NOMO-1 treated with dmso at 0.1 percent for 144 hours (cell line): ENCODE results near the gene NMS.

Source experiments
- DNase-seq: peaks from one replicate; lab custom pipeline; 2025; ENCODE audit not compliant: unreplicated experiment; lab: John Stamatoyannopoulos, UW

Gene NMS

DNA sequence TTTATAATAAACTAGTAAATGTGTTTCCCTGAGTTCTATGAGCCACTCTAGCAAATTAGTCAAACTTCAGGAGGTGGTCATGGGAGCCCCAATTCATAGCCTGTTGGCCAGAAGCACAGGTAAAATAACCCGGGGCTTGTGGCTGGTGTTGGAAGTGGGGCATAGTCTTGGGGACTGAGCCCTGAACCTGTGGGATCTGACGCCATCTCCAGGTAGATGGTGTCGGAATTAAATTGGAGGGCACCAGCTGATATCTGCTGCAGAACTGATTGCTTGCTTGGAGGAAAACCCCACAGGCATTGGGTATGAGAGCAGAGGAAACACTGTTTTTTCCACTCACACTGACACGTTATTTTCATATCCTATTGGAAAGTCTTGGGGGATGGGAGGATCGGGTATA is 14.1 kb downstream of the NMS start:
- DNase-seq, result no peak

DNA sequence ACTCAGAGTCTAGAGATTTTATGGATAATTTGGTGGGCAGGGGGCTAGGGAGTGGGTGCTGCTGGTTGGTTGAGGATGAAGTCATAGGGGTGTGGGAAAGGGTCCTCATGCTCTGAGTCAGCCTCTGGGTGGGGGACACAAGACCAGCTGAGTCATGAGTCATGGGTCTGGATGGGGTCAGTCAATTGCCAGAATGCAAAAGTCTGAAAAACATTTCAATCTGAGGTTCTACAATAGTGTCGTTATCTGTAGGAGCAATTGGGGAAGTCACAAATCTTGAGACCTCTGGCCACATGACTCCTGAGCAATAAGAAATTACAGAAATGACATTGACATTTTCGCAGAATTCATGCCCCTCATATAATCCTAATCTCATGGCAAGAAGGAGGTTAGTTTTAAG is 15.1 kb downstream of the NMS start:
- DNase-seq, result no peak

DNA sequence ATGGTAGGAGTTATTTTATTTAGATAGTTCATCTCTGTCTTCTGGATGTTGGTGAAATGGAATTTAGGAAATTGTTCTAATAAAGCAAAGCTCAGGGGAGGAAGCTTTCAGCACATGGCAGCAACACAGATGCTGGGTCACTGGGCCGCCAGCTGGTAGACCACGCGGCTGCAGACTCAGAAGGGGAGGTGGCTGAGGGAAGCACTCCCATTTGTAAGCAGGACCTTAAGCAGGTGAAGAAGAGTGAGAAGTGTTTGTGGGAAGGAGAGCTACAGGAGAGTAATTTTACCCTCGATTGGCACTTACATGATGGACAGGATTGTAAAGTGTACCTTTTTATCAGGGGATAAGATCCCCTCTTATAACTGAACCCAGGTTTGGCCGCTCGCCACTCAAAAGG is 24.4 kb downstream of the NMS start:
- DNase-seq, result no peak

DNA sequence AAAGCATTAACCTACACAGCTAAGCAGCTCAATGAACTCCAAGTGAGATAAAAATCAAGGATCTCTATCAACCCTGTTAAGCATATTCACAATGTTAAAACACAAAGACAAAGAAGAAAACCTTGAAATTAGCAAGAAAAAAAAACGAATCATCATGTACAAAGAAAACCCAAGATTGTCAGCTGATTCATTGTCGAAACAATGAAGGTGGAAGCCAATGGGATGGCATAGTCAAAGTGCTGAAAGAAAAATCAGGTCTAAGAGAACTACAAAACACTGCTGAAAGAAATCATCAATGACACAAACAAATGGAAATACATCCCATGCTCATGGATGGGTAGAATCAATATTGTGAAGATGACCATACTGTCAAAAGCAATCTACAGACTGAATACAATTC is 32.5 kb downstream of the NMS start:
- no peak for DNase-seq

DNA sequence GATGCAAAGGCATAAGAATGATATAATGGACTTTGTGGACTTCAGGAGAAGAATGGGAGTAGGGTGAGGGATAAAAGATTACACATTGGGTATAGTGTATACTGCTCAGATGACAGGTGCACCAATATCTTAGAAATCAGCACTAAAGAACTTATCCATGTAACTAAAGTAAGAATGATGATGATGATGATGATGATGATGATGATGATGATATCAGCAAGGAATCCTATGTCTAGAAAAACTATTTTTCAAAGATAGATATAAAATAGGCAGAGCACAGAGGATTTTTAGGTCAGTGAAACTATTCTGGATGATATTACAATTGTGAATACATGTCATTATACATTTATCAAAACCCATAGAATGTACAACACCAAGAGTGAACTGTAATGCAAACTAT is 34.3 kb downstream of the NMS start:
- DNase-seq, result no peak

DNA sequence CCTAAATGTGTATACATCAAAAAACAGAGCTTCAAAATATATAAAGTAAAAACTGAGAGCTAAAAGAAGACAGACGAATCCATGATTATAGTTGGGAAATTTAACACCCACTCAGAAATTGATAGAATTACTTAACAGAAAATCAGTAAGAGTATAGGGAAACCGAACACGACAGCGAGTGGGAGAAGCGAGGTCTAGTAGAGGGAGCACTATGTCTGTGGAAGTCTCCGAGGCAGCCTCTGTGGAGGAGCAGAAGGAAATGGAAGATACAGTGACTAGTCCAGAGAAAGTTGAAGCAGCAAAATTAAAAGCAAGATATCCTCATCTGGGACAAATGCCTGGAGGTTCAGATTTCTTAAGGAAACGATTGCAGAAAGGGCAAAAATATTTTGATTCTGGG is 38.8 kb downstream of the NMS start:
- DNase-seq, result no peak

DNA sequence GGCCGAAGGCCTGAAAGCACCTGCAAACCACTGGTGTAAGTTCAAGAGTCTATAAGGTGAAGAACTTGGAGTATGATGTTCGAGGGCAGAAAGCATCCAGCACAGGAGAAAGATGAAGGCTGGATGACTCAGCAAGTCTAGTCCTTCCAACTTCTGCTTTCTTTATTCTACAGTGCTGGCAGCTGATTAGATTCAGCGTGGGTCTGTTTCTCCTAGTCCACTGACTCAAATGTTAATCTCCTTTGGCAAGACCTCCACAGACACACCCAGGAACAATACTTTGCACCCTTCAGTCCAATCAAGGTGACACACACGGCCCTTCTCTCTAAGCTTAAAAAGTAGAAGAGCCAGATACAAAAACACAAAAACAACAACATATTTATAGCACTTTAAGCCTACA is 43.4 kb downstream of the NMS start:
- DNase-seq, result peak; percentile 15

DNA sequence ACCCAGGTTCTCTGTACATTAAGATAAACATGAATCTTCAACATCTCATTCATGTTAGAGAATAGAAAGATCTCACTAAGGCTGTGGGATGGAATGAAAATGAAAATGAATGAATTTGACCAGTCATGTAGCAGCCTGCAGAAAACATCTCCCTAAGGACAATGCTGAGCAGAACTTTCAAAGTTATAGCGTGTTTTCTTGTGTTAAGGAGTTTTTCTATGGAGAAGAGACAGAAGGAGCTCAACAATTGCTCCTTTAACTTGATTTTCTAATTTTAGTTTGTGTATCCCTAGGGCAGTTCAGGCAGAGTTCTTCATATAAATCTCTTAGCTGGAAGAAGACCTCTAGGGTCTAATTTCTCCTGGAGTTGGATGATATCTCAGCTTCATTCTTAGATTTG is 47.3 kb downstream of the NMS start:
- no peak for DNase-seq

DNA sequence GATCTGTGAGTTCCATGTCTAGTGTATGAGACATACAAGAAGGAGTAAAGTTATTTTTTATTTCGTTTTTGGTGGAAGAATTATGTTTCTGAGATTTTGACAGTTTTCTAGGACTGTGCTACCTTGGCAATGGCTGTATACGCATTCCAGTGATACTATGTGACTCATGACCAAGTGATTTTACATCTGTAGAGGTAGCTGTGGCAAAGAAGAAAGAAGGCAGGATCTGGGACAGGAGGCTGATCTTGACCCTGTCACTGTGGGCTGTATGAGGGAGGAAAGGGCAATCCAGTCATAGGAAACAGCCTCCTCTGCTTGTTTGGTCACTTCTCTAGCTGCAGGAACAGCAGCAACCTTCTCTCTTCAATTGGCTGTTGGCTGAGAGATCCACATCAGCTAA is 48.5 kb downstream of the NMS start:
- DNase-seq, result no peak

DNA sequence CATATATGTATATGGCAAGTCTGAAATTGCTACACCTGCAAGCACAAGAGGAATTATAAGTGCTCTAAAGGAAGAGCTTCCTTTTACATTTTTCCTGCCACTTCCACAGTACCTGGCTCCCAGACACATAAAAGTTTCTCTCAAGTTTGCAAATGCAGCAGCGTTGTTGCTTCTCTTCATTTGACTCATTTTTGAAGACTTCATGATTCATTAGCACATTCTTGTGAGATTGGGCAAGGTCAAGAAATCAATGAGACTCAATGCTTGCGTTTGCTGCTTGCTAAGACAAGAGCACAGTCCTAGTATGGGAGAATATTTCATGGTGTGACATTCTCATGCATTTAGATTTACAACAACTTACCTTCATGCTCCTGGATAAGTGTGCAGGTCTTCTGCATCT is 49.9 kb downstream of the NMS start:
- no peak for DNase-seq

DNA sequence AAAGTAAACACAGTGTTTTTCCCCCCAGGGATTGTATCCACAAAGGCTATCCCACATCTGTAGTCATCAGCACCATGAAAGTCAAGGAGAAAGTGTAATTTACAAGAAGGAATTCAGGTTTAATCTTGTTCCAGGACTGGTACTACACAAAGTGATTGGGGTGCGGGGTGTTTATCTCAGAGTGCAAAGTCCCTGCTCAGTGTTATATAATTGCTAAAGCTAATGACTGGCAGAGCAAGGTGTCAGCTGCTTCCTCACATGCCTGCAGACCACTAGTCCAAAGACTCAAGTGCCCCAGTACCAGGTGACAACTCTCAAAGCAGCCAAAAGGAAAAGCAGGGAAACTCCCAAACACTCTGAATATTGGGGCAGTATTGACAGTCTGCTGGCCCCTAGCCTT is 52.1 kb downstream of the NMS start:
- no peak for DNase-seq

DNA sequence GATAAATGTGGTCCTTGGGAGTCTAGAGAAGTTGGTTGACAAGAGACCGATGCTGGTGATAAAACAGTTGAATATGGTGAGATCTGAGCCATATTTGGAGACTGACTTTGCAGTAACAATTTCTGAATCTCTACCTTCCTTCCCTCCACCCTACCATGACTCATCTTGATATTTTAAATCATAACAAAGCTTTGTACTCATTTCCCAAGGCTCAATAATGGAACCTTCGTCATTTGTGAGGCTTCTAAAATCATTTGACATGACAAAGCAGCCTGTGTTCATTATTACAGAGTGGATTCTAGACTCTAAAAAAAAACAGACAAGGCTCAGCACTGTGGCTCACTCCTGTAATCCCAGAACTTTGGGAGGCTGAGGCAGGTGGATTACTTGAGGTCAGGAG is 54.0 kb downstream of the NMS start:
- no peak for DNase-seq

DNA sequence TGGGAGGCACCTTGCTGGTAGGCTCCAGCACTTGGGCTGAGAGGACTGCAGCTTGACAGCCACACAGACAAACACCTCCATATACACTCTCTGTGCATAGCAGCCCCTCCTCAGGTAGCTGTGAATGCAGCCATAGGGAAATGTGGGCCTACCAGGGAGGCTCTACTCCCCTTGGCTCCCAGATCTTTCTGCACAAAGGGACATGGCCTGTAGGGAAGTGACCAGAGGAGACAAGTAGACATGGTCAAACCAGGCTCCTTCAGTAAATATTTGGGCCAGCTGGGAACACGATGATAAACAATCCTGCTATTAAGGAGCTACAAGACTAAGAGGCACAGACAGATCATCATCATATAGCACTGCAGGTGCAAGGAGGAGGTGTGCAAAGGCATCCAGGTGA is 56.6 kb downstream of the NMS start:
- DNase-seq, result no peak

DNA sequence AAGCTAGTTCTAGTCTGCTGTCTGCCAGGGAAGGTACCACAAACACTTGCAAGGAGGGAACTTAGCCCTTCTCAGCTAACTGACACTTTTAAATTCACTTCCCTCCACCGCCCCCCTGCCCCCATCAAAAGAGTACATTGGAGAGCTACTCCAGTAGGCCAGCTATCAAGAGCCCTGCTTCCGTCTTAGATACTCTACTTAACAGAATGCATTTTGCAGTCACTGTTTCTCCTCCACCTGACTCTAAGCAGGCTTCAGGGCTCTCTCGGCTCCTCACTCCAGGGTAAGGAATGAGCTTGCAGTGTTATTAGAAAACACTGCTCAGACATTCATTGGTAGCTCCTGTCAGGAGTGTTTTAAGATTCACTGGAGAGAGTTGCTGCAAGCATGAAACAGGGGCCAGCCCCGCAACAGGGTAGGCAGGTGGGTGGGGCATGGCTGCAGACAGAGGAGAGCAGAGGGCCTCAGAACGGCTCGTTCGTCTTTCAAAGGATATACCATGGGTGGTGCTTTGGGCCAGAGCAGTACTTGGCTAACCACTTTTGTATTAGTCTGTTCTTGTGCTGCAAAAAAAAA is 57.2 kb downstream of the NMS start:
- no peak for DNase-seq

DNA sequence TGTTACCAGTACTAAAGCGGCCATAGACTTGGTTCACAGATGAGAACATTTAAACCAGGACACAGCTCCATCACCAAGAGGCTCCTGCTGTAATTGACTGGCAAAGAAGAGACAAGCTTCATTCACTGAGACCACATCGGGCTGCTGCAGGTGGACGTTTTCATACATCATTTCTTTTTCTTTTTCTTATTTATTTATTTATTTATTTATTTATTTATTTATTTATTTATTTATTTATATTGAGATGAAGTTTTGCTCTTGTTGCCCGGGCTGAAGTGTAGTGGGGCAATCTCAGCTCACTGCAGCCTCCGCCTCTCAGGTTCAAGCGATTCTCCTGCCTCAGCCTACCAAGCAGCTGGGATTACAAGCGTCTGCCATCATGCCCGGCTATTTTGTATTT is 58.9 kb downstream of the NMS start:
- DNase-seq, result no peak

DNA sequence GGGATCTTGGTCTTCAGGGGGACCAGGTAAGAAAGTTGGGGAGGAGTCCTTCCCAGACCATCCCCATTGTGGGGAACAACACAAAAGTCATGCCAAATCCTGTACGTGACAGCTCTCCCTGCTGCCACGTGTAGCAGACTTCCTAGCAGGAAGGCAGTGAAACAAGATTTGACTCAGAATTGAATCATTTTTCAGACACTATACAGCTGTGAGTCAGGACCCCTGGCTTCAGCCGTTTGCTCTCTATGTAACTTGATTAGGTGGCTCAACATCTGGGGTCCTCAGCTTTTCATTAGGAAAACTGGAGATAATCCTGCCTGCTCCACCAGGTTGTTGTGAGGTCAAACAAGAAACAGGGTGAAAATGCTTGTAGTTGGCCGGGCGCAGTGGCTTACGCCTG is 59.6 kb downstream of the NMS start:
- no peak for DNase-seq
